ENCODE measurements around the gene HACD4. TPM values are rescaled to one million over a fixed set of nuclear protein-coding genes. Genes with fewer than 3 reads are reported as not detected.

The HACD4 gene
- total RNA-seq, 4 donors from 2014 or later: 3.3 to 4.4 (median 3.9) TPM

- DNase-seq (ENCODE audit: low spot score in 2 of 2): no peak
- H3K9me3 ChIP-seq: no peaks in the 10 kb centered on the region
- TF ChIP-seq EP300 (IDR thresholded peaks at IDR 0.05) (no peak), POLR2A (IDR thresholded peaks at IDR 0.05) (no peak), CTCF (IDR thresholded peaks at IDR 0.05) (no peak)
- H3K4me3 ChIP-seq: no peak overlapping the region
- 86 to 88% methylated on average over 2 of the region's 2 CpGs for WGBS, 2 donors
- H3K4me1 ChIP-seq: no peaks in the 10 kb centered on the region
- no peaks in the 10 kb centered on the region for H3K36me3 ChIP-seq
- no peak overlapping the region for H3K27ac ChIP-seq
- no peaks in the 10 kb centered on the region for H3K27me3 ChIP-seq
These were observed 5.8 kb upstream of the HACD4 start for GRCh38 chr9:21037278-21037677.

- Histone ChIP-seq H3K9me3 (no peaks in the 10 kb centered on the region), H3K27ac (peak overlapping the region in 3 of 4 donors; percentile 74 to 86 (median 83)), H3K4me1 (peaks cover 0 to 10% (median 0%) of the 10 kb centered on the region in 4 donors), H3K4me3 (peak overlapping the region; percentile 38 to 76 (median 52)), H3K36me3 (no peaks in the 10 kb centered on the region), H3K27me3 (no peaks in the 10 kb centered on the region)
- no peak for DNase-seq (ENCODE audit: low spot score in 2 of 2)
- 72 to 75% methylated on average over 21 to 22 of the region's 22 CpGs for WGBS, 2 donors
- no peak for TF ChIP-seq EP300 (IDR thresholded peaks at IDR 0.05)
- no peak for TF ChIP-seq POLR2A (IDR thresholded peaks at IDR 0.05)
- TF ChIP-seq CTCF (IDR thresholded peaks at IDR 0.05): no peak
These were observed 356 bp upstream of the HACD4 start for GRCh38 chr9:21031808-21032183.

GRCh38 chr9:21030389-21031035, 928 bp downstream of the HACD4 start:
- WGBS, 2 donors: 71 to 77% methylated on average over 5 of the region's 5 CpGs
- TF ChIP-seq CTCF (IDR thresholded peaks at IDR 0.05) (no peak), POLR2A (IDR thresholded peaks at IDR 0.05) (no peak), EP300 (IDR thresholded peaks at IDR 0.05) (no peak)
- peaks cover 0 to 10% (median 0%) of the 10 kb centered on the region in 4 donors for H3K4me1 ChIP-seq
- peak overlapping the region in 3 of 4 donors; percentile 74 to 86 (median 83) for H3K27ac ChIP-seq
- H3K4me3 ChIP-seq: peak overlapping the region; percentile 38 to 76 (median 52)
- H3K27me3 ChIP-seq: no peaks in the 10 kb centered on the region
- H3K9me3 ChIP-seq: no peaks in the 10 kb centered on the region
- no peak for DNase-seq (ENCODE audit: low spot score in 2 of 2)
- H3K36me3 ChIP-seq: no peaks in the 10 kb centered on the region

DNA sequence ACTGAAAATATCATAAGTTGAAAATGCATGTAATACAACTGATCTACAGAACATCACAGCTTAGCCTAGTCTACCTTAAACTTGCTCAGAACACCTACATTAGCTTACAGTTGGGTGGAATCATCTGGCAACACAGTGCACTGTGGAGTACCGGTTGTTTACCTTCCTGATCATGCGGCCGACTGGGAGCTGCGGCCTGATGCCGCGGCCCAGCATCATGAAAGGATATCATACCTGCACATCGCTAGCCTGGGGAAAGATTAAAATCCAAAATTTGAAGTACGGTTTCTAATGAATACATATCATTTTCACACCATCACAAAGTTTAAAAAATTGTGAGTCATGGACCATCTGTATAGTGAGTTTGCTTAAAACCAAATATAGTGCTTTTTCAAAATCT, 1.8 kb downstream of the HACD4 start:
- no peak for DNase-seq (ENCODE audit: low spot score in 2 of 2)
- Histone ChIP-seq H3K36me3 (no peaks in the 10 kb centered on the region), H3K4me3 (no peak overlapping the region), H3K4me1 (peaks cover 0 to 10% (median 0%) of the 10 kb centered on the region in 4 donors), H3K9me3 (no peaks in the 10 kb centered on the region), H3K27me3 (no peaks in the 10 kb centered on the region), H3K27ac (no peak overlapping the region)
- TF ChIP-seq EP300 (IDR thresholded peaks at IDR 0.05) (no peak), POLR2A (IDR thresholded peaks at IDR 0.05) (no peak), CTCF (IDR thresholded peaks at IDR 0.05) (no peak)
- 76 to 78% methylated on average over 8 of the region's 8 CpGs for WGBS, 2 donors

GRCh38 chr9:21028466-21028865, 3.0 kb downstream of the HACD4 start:
- Histone ChIP-seq H3K36me3 (no peaks in the 10 kb centered on the region), H3K27me3 (no peaks in the 10 kb centered on the region), H3K27ac (no peak overlapping the region), H3K4me1 (peaks cover 0 to 10% (median 0%) of the 10 kb centered on the region in 4 donors), H3K4me3 (no peak overlapping the region), H3K9me3 (no peaks in the 10 kb centered on the region)
- TF ChIP-seq POLR2A (IDR thresholded peaks at IDR 0.05): no peak
- TF ChIP-seq EP300 (IDR thresholded peaks at IDR 0.05): no peak
- no peak for TF ChIP-seq CTCF (IDR thresholded peaks at IDR 0.05)
- DNase-seq (ENCODE audit: low spot score in 2 of 2): no peak
- 37% methylated on average over 3 of the region's 3 CpGs for WGBS, 2 donors

All from tibial nerve (tissue), 4 donors.